Measurements from ENCODE around the gene ENDOD1.

DNA sequence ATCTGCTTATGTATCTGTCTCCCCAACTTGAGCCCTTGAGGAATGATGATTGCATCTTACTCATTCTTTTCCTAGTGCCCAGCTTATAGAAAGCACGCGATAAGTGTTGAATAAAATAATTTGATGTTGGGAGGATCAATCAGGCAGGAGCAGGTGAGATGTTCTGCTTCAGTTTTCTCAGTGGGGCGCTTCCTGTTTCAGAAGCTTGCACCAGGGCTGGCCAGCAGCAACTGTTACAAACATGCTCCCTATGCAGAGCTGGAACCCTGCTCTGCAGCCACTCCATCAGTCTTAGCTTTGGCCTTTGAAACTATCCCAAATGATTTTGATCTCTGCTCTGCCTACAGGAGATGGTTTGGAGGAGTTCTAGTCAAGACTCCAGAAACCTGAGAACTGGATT is 3.9 kb downstream of the ENDOD1 start:
- TF ChIP-seq, protein P1, sequence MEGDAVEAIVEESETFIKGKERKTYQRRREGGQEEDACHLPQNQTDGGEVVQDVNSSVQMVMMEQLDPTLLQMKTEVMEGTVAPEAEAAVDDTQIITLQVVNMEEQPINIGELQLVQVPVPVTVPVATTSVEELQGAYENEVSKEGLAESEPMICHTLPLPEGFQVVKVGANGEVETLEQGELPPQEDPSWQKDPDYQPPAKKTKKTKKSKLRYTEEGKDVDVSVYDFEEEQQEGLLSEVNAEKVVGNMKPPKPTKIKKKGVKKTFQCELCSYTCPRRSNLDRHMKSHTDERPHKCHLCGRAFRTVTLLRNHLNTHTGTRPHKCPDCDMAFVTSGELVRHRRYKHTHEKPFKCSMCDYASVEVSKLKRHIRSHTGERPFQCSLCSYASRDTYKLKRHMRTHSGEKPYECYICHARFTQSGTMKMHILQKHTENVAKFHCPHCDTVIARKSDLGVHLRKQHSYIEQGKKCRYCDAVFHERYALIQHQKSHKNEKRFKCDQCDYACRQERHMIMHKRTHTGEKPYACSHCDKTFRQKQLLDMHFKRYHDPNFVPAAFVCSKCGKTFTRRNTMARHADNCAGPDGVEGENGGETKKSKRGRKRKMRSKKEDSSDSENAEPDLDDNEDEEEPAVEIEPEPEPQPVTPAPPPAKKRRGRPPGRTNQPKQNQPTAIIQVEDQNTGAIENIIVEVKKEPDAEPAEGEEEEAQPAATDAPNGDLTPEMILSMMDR (IDR thresholded peaks at IDR 0.05): no peak
- TF ChIP-seq POLR2A (IDR thresholded peaks at IDR 0.05): no peak

Measured in esophagus squamous epithelium (tissue), 4 donors.